AG09309 (cell line): ENCODE results near the gene ST8SIA6.

ENCODE experiments used
- DNase-seq: peaks from one replicate; pipeline ENCODE4 v3.0.0-alpha.2; 2010; ENCODE audit warnings: low read depth
- H3K4me3 ChIP-seq: 2 replicates; pipeline ENCODE4 v1.5.1; 2011; ENCODE audit warnings: mild to moderate bottlenecking, low read depth, low read length, moderate library complexity; ENCODE audit not compliant: control insufficient read depth
- CTCF ChIP-seq: IDR thresholded peaks from 2 replicates; pipeline ENCODE4 v1.5.1; 2011; ENCODE audit warnings: mild to moderate bottlenecking, low read depth, low read length, inconsistent platforms; ENCODE audit not compliant: insufficient read depth, control insufficient read depth; ENCODE audit errors: missing control alignments

Gene ST8SIA6

GRCh38 chr10:17366705-17367104 lies 87.7 kb downstream of the ST8SIA6 start:
- no peak overlapping the region for H3K4me3 ChIP-seq
- DNase-seq: no peak
- no peak for TF ChIP-seq CTCF

DNA sequence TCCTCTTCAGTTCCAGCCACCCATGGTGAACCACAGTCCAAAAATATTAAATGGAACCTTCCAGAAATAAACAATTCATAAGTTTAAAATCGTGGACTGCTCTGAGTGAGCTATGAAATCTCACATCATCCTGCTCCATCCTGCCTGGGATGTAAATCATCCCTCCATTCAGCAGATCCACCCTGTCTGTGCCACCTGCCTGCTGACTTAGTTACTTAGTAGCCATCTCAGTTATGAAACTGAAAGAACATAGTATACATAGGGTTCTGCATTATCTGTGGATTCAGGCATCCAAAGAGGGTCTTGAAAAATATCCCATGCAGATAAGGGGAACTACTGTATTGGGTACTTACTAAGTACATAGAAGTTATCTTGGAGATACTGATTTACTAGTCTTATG lies 89.0 kb downstream of the ST8SIA6 start:
- no peak overlapping the region for H3K4me3 ChIP-seq
- no peak for DNase-seq
- no peak for TF ChIP-seq CTCF

DNA sequence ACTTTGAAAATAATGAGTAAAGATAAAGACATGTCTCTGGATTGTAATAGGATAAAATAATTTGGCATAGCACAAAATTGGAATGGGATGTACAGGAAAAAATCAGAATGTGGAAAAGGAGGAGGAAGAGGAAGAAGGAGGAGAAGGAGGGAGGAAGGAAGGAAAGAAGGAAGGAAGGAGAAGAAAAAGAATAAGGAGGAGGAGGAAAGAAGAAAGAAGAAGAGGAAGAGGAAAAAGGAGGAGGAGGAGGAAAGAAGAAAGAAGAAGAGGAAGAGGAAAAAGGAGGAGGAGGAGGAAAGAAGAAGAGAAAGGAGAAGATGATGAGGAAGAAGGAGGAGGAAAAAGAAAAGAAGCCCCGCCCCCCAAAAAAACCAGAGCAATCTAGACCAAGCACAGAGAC lies 95.9 kb downstream of the ST8SIA6 start:
- no peak for TF ChIP-seq CTCF
- no peak overlapping the region for H3K4me3 ChIP-seq

GRCh38 chr10:17357781-17358180 lies 96.6 kb downstream of the ST8SIA6 start:
- TF ChIP-seq CTCF: no peak
- H3K4me3 ChIP-seq: no peak overlapping the region
- DNase-seq: no peak

More for the DNA sequence above, 95.9 kb downstream of the ST8SIA6 start:
- no peak for DNase-seq

- no peak overlapping the region for H3K4me3 ChIP-seq
- DNase-seq: no peak
- no peak for TF ChIP-seq CTCF
Observed at GRCh38 chr10:17356820-17357219, 97.6 kb downstream of the ST8SIA6 start.

GRCh38 chr10:17354781-17355180 lies 99.6 kb downstream of the ST8SIA6 start:
- H3K4me3 ChIP-seq: no peak overlapping the region
- no peak for DNase-seq
- TF ChIP-seq CTCF: no peak
